BLaER1 treated with 17β-estradiol and CSF1 and Interleukin-3, amounts not matched to agents 10 nM and 100 nM (cell line): ENCODE data around the gene PRTG.
"Not testable (repeated sequence)": the region's sequence is repeated elsewhere in the genome, so short reads cannot be mapped to it uniquely, and the experiment has no call there.

Source experiments
- H3K27ac ChIP-seq, 11 experiments: shearing (Covaris generic); formaldehyde crosslinking; 2 replicates each; pipeline ENCODE4 v1.8.1; 2022
- H3K27me3 ChIP-seq, 11 experiments: shearing (Covaris generic); formaldehyde crosslinking; 2 replicates each; pipeline ENCODE4 v1.8.1; 2022
- H3K36me3 ChIP-seq, 11 experiments: shearing (Covaris generic); formaldehyde crosslinking; 2 replicates each; pipeline ENCODE4 v1.8.1; 2022
- H3K4me1 ChIP-seq, 10 experiments: shearing (Covaris generic); formaldehyde crosslinking; 2 replicates each; pipeline ENCODE4 v1.8.1; 2022
- H3K4me2 ChIP-seq, 11 experiments: shearing (Covaris generic); formaldehyde crosslinking; 2 replicates each; pipeline ENCODE4 v1.8.1; 2022
- H3K4me3 ChIP-seq, 10 experiments: shearing (Covaris generic); formaldehyde crosslinking; 2 replicates each; pipeline ENCODE4 v1.8.1; 2022
- H3K9ac ChIP-seq, 11 experiments: shearing (Covaris generic); formaldehyde crosslinking; 2 replicates each; pipeline ENCODE4 v1.8.1; 2022
- H3K9me3 ChIP-seq, 11 experiments: shearing (Covaris generic); formaldehyde crosslinking; replicated peaks in 1 of 11; 2 replicates each; pipeline ENCODE4 v1.8.1; 2022
- H4K20me1 ChIP-seq, 11 experiments: shearing (Covaris generic); formaldehyde crosslinking; 2 replicates each; pipeline ENCODE4 v1.8.1; 2022
- Cebpa-rat ChIP-seq, 11 experiments: shearing (Covaris generic); IDR thresholded peaks; 2 replicates each; pipeline ENCODE4 v1.8.1; 2022

PRTG gene

DNA sequence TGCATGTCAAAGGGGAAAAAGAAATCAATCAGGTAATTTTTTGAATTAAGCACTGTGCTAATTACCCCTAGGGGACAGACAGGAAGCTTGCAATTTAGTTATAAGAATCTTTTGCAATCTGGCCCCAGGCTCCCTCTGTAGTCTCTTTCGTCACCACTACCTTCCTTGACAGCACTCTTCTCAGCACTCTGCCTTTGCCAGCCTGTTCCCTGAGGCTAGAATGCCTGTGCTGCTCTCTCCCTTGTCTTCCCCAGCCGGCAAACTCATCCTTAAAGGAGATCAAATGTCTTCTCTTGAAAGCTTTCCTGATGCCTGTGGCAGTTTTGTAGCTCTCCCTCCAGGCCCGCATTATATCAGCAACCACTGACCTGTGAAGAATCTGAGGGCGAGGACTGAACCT lies 32.4 kb upstream of the PRTG start:
- Histone ChIP-seq H3K4me3 (no peak overlapping the region), H3K4me1 (peaks cover 0 to 11% (median 2%) of the 10 kb centered on the region in 10 experiments; a peak in 4 of 20 replicates), H3K9ac (no peak overlapping the region), H3K27ac (no peak overlapping the region), H3K36me3 (no peaks in the 10 kb centered on the region), H4K20me1 (no peaks in the 10 kb centered on the region), H3K9me3 (peaks cover 0 to 7% (median 0%) of the 10 kb centered on the region in 11 experiments; a peak in 2 of 22 replicates), H3K27me3 (no peaks in the 10 kb centered on the region), H3K4me2 (peak overlapping the region in 4 of 11 experiments; percentile 16 to 41 (median 22); a peak in 5 of 22 replicates)
- TF ChIP-seq Cebpa-rat (IDR thresholded peaks at IDR 0.05): no peak

GRCh38 chr15:55774113-55774970 lies 31.4 kb upstream of the PRTG start:
- no peak for TF ChIP-seq Cebpa-rat (IDR thresholded peaks at IDR 0.05)
- Histone ChIP-seq H3K4me2 (no peak overlapping the region), H3K4me3 (no peak overlapping the region), H3K36me3 (no peaks in the 10 kb centered on the region), H3K27ac (no peak overlapping the region; a peak in 1 of 22 replicates), H3K9me3 (no peaks in the 10 kb centered on the region), H3K27me3 (no peaks in the 10 kb centered on the region), H3K9ac (no peak overlapping the region), H4K20me1 (no peaks in the 10 kb centered on the region), H3K4me1 (peaks cover 0 to 11% (median 2%) of the 10 kb centered on the region in 10 experiments; a peak in 4 of 20 replicates)

GRCh38 chr15:55770806-55771205 lies 27.9 kb upstream of the PRTG start:
- Histone ChIP-seq H3K27ac (no peak overlapping the region), H3K4me1 (peaks cover 0 to 11% (median 2%) of the 10 kb centered on the region in 10 experiments; a peak in 4 of 20 replicates), H3K9me3 (no peaks in the 10 kb centered on the region), H3K9ac (no peak overlapping the region), H4K20me1 (no peaks in the 10 kb centered on the region), H3K36me3 (no peaks in the 10 kb centered on the region), H3K4me3 (no peak overlapping the region), H3K27me3 (no peaks in the 10 kb centered on the region), H3K4me2 (no peak overlapping the region)
- TF ChIP-seq Cebpa-rat (IDR thresholded peaks at IDR 0.05): no peak

GRCh38 chr15:55770261-55770660 lies 27.3 kb upstream of the PRTG start:
- Histone ChIP-seq H4K20me1 (no peaks in the 10 kb centered on the region), H3K27ac (no peak overlapping the region), H3K36me3 (no peaks in the 10 kb centered on the region), H3K9me3 (no peaks in the 10 kb centered on the region), H3K27me3 (no peaks in the 10 kb centered on the region), H3K4me3 (no peak overlapping the region), H3K4me1 (peaks cover 0 to 7% (median 1%) of the 10 kb centered on the region in 10 experiments; a peak in 4 of 20 replicates), H3K9ac (no peak overlapping the region), H3K4me2 (no peak overlapping the region)
- TF ChIP-seq Cebpa-rat (IDR thresholded peaks at IDR 0.05): no peak

GRCh38 chr15:55768670-55769185 lies 25.8 kb upstream of the PRTG start:
- H3K4me1 ChIP-seq: no peaks in the 10 kb centered on the region; a peak in 1 of 20 replicates
- H3K9ac ChIP-seq: no peak overlapping the region
- TF ChIP-seq Cebpa-rat (IDR thresholded peaks at IDR 0.05): no peak
- H4K20me1 ChIP-seq: no peaks in the 10 kb centered on the region
- H3K36me3 ChIP-seq: no peaks in the 10 kb centered on the region
- H3K9me3 ChIP-seq: no peaks in the 10 kb centered on the region
- H3K4me2 ChIP-seq: no peak overlapping the region
- H3K27me3 ChIP-seq: no peaks in the 10 kb centered on the region
- no peak overlapping the region for H3K4me3 ChIP-seq
- no peak overlapping the region for H3K27ac ChIP-seq

DNA sequence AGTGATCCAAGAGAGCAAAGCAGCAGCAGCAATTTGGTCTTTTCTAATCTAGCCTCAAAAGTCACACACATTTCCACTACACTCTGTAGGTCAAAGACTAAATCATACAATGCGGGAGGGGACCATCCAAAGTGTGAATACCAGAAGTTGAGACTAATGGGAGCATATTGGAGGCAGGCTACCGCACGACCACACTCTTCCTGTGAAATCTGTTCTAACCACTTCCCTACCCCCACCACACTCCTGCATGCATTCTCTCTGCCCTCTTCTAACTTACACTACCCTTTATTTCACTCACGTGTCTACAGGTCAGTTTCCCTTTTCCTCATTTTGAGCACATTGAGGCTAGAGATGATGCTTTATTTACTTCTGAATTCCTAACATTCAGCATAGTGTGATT lies 23.7 kb upstream of the PRTG start:
- no peak for TF ChIP-seq Cebpa-rat (IDR thresholded peaks at IDR 0.05)
- Histone ChIP-seq H3K36me3 (no peaks in the 10 kb centered on the region), H3K4me3 (no peak overlapping the region), H3K4me2 (no peak overlapping the region), H3K4me1 (no peaks in the 10 kb centered on the region; a peak in 1 of 20 replicates), H4K20me1 (no peaks in the 10 kb centered on the region), H3K27me3 (no peaks in the 10 kb centered on the region), H3K27ac (no peak overlapping the region), H3K9me3 (no peaks in the 10 kb centered on the region), H3K9ac (no peak overlapping the region)

GRCh38 chr15:55764398-55764797 lies 21.4 kb upstream of the PRTG start:
- no peak overlapping the region for H3K9ac ChIP-seq
- TF ChIP-seq Cebpa-rat (IDR thresholded peaks at IDR 0.05): no peak
- no peaks in the 10 kb centered on the region for H3K36me3 ChIP-seq
- no peaks in the 10 kb centered on the region for H3K9me3 ChIP-seq
- no peak overlapping the region for H3K4me2 ChIP-seq
- H3K27me3 ChIP-seq: no peaks in the 10 kb centered on the region
- H3K4me1 ChIP-seq: no peaks in the 10 kb centered on the region
- no peak overlapping the region for H3K27ac ChIP-seq
- H4K20me1 ChIP-seq: no peaks in the 10 kb centered on the region
- H3K4me3 ChIP-seq: no peak overlapping the region

GRCh38 chr15:55758580-55758986 lies 15.6 kb upstream of the PRTG start:
- no peaks in the 10 kb centered on the region for H3K27me3 ChIP-seq
- H4K20me1 ChIP-seq: no peaks in the 10 kb centered on the region
- H3K4me3 ChIP-seq: no peak overlapping the region
- H3K4me2 ChIP-seq: no peak overlapping the region
- no peak for TF ChIP-seq Cebpa-rat (IDR thresholded peaks at IDR 0.05)
- H3K27ac ChIP-seq: no peak overlapping the region
- H3K9ac ChIP-seq: no peak overlapping the region
- H3K4me1 ChIP-seq: peaks cover 0 to 5% (median 0%) of the 10 kb centered on the region in 10 experiments; a peak in 1 of 20 replicates
- no peaks in the 10 kb centered on the region for H3K36me3 ChIP-seq
- H3K9me3 ChIP-seq: no peaks in the 10 kb centered on the region

GRCh38 chr15:55753433-55753832 lies 10.5 kb upstream of the PRTG start:
- H3K27me3 ChIP-seq, H3K36me3 ChIP-seq, H3K9me3 ChIP-seq, H3K4me2 ChIP-seq, H3K4me3 ChIP-seq, H4K20me1 ChIP-seq, H3K27ac ChIP-seq, H3K9ac ChIP-seq, H3K4me1 ChIP-seq: not testable (repeated sequence)

DNA sequence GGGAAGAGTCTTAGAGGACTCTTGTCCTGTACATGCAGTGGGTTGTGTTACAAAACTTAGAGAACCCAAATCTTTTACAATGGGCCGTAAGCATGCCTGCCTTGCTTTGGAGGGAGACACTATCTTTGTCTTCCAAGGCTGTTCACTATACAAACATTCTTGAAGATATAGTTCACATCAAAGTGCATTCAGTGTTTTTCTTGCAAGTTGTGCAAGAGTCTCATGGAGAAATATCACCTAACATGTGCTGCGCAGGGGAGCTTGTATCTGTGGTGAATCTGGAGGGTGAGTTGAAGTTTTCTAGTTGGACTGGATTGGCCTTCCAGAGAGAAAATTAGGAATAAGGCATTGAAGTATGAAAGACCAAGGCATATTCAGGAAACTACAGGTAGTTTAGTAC lies 7.8 kb upstream of the PRTG start:
- no peak overlapping the region for H3K9ac ChIP-seq
- no peak overlapping the region for H3K4me2 ChIP-seq
- H3K9me3 ChIP-seq: no peaks in the 10 kb centered on the region
- TF ChIP-seq Cebpa-rat (IDR thresholded peaks at IDR 0.05): no peak
- H3K27ac ChIP-seq: no peak overlapping the region
- H3K4me3 ChIP-seq: no peak overlapping the region
- no peaks in the 10 kb centered on the region for H4K20me1 ChIP-seq
- H3K4me1 ChIP-seq: no peaks in the 10 kb centered on the region
- no peaks in the 10 kb centered on the region for H3K27me3 ChIP-seq
- H3K36me3 ChIP-seq: no peaks in the 10 kb centered on the region
